NCI-H82 treated with DMSO at 0.1 percent for 48 hours (cell line): ENCODE data around the gene LTBP1.
"Not testable (repeated sequence)": the region's sequence is repeated elsewhere in the genome, so short reads cannot be mapped to it uniquely, and the experiment has no call there.

Experiments used
- DNase-seq: peaks from one replicate; lab custom pipeline; 2025; ENCODE audit not compliant: unreplicated experiment; lab: John Stamatoyannopoulos, UW

Gene LTBP1

GRCh38 chr2:33369191-33369590 is 422.4 kb downstream of the LTBP1 start:
- no peak for DNase-seq

- DNase-seq = no peak
Observed at GRCh38 chr2:33370636-33371265, 424.0 kb downstream of the LTBP1 start.

GRCh38 chr2:33371304-33372090 is 424.7 kb downstream of the LTBP1 start:
- no peak for DNase-seq

- peak; percentile 39 for DNase-seq
Observed at GRCh38 chr2:33372940-33373553, 426.3 kb downstream of the LTBP1 start.

GRCh38 chr2:33373986-33374385 is 427.2 kb downstream of the LTBP1 start:
- no peak for DNase-seq

- no peak for DNase-seq
Observed at GRCh38 chr2:33375054-33375453, 428.3 kb downstream of the LTBP1 start.

- DNase-seq = no peak
Observed at GRCh38 chr2:33377048-33377447, 430.3 kb downstream of the LTBP1 start.

GRCh38 chr2:33378556-33379210 is 431.9 kb downstream of the LTBP1 start:
- DNase-seq = no peak

GRCh38 chr2:33380001-33380609 is 433.4 kb downstream of the LTBP1 start:
- no peak for DNase-seq

GRCh38 chr2:33380719-33381118 is 434.0 kb downstream of the LTBP1 start:
- DNase-seq = no peak

- DNase-seq = no peak
Observed at GRCh38 chr2:33381301-33381858, 434.6 kb downstream of the LTBP1 start.

GRCh38 chr2:33383855-33384598 is 437.3 kb downstream of the LTBP1 start:
- DNase-seq = no peak

GRCh38 chr2:33384599-33384961 is 437.8 kb downstream of the LTBP1 start:
- DNase-seq = no peak

GRCh38 chr2:33388996-33389395 is 442.2 kb downstream of the LTBP1 start:
- DNase-seq = no peak

GRCh38 chr2:33389695-33390094 is 442.9 kb downstream of the LTBP1 start:
- DNase-seq = not testable (repeated sequence)

GRCh38 chr2:33391529-33392255 is 444.9 kb downstream of the LTBP1 start:
- no peak for DNase-seq

GRCh38 chr2:33392366-33392765 is 445.6 kb downstream of the LTBP1 start:
- no peak for DNase-seq

GRCh38 chr2:33395034-33395433 is 448.3 kb downstream of the LTBP1 start:
- DNase-seq = no peak

GRCh38 chr2:33395655-33396249 is 449.0 kb downstream of the LTBP1 start:
- DNase-seq = no peak
